Astrocyte of the spinal cord (primary cell): ENCODE measurements around the gene ASRGL1.
"Not testable (repeated sequence)": the region's sequence is repeated elsewhere in the genome, so short reads cannot be mapped to it uniquely, and the experiment has no call there.

Source experiments
- DNase-seq: peaks from one replicate; pipeline ENCODE4 v3.0.0; 2011; ENCODE audit warnings: low read depth, low spot score
- H3K4me3 ChIP-seq: 2 replicates; pipeline ENCODE4 v1.5.1; 2011; ENCODE audit warnings: low read depth, mild to moderate bottlenecking, low read length, moderate library complexity
- CTCF ChIP-seq: IDR thresholded peaks from 2 replicates; pipeline ENCODE4 v1.5.1; 2012; ENCODE audit warnings: low read depth, mild to moderate bottlenecking, low read length, inconsistent platforms
- in situ Hi-C: cut with HindIII; loops from 2 replicates; pipeline ENCODE4 v1.10.0; 2017; ENCODE audit warnings: low sequenced_read_pairs

Gene ASRGL1

GRCh38 chr11:62338218-62338617, 970 bp downstream of the ASRGL1 start:
- no peak for TF ChIP-seq CTCF
- DNase-seq, result no peak
- H3K4me3 ChIP-seq, result peak overlapping the region; percentile 54
- in situ Hi-C loops, result no loop called here

- peak; percentile 47 for DNase-seq
- in situ Hi-C loops, result no loop called here
- peak; percentile 85 for TF ChIP-seq CTCF
Observed at GRCh38 chr11:62340269-62340901, 3.1 kb downstream of the ASRGL1 start.

GRCh38 chr11:62341588-62341987, 4.3 kb downstream of the ASRGL1 start:
- in situ Hi-C loops, result no loop called here
- TF ChIP-seq CTCF, result no peak

More at GRCh38 chr11:62340269-62340901, 3.1 kb downstream of the ASRGL1 start:
- no peak overlapping the region for H3K4me3 ChIP-seq

GRCh38 chr11:62343646-62344190, 6.5 kb downstream of the ASRGL1 start:
- DNase-seq, in situ Hi-C loops, H3K4me3 ChIP-seq: not testable (repeated sequence)

More at GRCh38 chr11:62341588-62341987, 4.3 kb downstream of the ASRGL1 start:
- no peak overlapping the region for H3K4me3 ChIP-seq
- no peak for DNase-seq

- DNase-seq, result no peak
- no peak for TF ChIP-seq CTCF
- no peak overlapping the region for H3K4me3 ChIP-seq
- in situ Hi-C loops, result no loop called here
Observed at GRCh38 chr11:62344210-62344609, 7.0 kb downstream of the ASRGL1 start.

GRCh38 chr11:62345861-62346260, 8.6 kb downstream of the ASRGL1 start:
- no peak overlapping the region for H3K4me3 ChIP-seq
- in situ Hi-C loops, result no loop called here
- TF ChIP-seq CTCF, result no peak
- no peak for DNase-seq
